Stimulated activated CD4-positive, alpha-beta T cell treated with anti-CD3 and anti-CD28 coated beads, Interleukin-4, amount 100 ng/mL, for 4 hours (primary cell): ENCODE results near the gene KIF9.
"Not testable (repeated sequence)": the region's sequence is repeated elsewhere in the genome, so short reads cannot be mapped to it uniquely, and the experiment has no call there.

Experiments used
- DNase-seq, 2 experiments: peaks; one replicate each; pipeline ENCODE4 v3.0.0-alpha.2; 2020

Gene KIF9, protein sequence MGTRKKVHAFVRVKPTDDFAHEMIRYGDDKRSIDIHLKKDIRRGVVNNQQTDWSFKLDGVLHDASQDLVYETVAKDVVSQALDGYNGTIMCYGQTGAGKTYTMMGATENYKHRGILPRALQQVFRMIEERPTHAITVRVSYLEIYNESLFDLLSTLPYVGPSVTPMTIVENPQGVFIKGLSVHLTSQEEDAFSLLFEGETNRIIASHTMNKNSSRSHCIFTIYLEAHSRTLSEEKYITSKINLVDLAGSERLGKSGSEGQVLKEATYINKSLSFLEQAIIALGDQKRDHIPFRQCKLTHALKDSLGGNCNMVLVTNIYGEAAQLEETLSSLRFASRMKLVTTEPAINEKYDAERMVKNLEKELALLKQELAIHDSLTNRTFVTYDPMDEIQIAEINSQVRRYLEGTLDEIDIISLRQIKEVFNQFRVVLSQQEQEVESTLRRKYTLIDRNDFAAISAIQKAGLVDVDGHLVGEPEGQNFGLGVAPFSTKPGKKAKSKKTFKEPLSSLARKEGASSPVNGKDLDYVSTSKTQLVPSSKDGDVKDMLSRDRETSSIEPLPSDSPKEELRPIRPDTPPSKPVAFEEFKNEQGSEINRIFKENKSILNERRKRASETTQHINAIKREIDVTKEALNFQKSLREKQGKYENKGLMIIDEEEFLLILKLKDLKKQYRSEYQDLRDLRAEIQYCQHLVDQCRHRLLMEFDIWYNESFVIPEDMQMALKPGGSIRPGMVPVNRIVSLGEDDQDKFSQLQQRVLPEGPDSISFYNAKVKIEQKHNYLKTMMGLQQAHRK

DNA sequence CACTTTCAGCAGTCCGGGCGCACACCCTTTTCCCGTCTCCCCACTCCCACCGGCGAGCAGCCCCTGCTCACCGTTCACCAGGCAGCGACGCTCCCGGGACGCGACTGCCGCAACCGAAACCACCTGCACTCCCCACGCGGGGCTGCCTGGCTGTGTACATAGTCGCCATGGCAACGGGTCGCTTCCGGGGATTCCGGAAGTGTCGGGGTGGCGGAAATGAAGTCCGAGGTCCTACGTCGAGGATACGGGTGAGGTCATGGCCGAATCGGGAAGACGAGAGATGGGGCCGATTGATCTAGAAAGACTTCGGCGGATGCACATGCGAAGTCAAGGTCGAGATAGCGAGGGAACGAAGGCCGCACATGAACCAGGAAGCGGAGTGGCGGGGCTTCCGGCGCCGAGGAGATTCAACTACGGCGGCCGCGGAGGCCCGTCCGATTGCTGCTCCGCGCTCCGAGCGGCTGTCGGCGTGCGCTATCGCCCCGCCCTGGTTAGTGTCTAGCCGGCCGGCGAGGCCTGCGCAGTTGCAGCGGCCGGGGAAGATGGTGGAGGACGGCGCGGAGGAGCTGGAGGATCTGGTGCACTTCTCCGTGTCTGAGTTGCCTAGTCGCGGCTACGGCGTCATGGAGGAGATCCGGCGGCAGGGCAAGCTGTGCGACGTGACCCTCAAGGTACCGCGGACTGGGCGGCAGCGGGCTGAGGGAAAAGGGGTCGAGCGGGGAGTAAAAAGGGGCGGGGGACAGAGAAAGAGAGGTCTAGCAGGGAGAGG is at the start of gene KIF9, which contains the start of gene KLHL18:
KIF9 (minus strand) TSS at position 376 of the 769 bp plus-strand sequence. CDS start 5,425 bp downstream, outside the sequence.
KLHL18 (plus strand) TSS at position 521 of the 769 bp plus-strand sequence; CDS start at position 543, 22 bp downstream.
- peak; percentile 91 to 95 for DNase-seq

DNA sequence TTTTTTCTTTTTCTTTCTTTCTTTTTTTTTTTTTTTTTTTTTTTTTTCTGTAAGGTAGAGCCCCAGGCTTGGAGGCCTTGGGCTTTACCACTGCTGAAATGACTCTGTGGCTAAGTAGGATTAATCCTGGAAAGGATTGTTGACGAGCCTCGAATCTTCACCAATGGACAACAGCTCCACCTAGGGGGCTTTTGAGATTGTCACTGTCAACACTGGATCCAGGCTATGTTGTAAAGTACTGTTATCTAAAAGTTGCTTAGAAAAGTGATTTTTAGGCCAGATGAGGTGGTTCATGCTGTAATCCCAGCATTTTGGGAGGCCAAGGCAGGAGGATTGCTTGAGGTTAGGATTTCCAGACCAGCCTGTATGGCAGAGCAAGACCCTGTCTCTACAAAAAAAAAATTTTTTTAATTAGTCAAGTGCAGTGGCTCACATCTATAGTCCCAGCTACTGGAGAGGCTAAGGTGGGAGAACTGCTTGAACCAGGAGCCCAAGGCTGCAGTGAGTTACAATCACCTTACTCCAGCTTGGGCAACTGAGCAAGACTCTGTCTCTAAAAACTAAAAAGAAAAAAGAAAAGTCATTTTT is 41.8 kb upstream of the KIF9 start:
- DNase-seq, result peak; percentile 27 to 34

DNA sequence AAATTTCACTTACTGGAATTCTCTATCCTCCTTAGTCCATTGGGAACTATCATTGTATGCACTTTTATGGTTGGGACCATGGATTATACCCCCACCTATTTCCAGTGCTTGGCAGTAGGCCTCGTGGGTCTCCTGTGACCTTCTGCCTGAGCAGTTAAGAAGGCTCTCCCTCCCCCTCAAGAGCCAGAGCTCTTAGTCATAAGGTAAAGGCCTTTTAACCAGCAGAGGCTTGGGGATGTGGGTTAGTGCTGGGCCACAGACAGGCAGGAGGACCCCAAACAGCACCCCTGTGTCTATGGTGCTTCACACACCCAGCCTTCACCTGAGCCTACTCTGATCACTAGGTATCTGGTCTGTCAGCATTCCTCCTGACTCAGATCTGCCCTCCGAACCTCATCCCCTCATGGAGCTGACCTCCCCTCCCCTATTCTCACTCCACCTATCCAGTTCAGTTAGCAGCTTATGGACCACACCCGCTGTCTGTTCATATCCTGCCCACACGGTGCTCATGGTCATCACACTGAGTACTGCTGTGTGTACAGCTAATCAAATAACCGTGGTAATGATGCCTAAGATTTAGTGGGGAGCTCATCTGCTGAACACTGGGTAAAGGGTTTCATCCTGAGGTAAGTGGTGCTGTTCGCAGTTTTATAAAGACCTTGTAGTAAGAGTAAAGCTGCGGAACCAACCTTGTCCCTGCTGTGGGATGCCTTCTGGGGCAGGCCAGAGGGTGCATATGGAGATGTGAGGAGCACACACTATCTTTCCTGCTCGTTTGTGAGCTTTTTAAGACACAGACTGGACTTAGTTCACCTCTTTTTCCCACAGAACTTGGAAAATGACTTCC is 41.1 kb upstream of the KIF9 start:
- DNase-seq, result no peak

DNA sequence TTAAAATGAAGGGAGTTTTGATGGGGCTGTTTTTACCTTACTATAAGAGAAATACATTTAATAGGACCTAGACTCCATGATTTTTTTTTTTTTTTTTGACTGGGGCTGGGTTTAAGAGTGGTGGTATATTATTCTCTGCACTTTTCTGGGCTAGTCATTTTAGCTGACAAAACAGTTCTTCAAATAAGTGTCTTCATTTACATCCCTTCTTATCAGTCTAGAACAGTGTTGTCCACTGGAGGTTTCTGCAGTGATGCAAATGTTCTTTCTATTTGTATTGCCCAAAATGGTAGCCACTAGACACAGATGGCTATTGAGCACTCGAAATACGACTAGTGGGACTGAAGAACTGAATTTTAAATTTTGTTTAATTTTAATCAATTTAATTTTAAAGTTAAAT is 37.4 kb upstream of the KIF9 start:
- no peak for DNase-seq

GRCh38 chr3:47318916-47319315 is 36.3 kb upstream of the KIF9 start:
- DNase-seq, result no peak

- DNase-seq, result not testable (repeated sequence)
Measured at GRCh38 chr3:47316151-47316550, 33.6 kb upstream of the KIF9 start.

DNA sequence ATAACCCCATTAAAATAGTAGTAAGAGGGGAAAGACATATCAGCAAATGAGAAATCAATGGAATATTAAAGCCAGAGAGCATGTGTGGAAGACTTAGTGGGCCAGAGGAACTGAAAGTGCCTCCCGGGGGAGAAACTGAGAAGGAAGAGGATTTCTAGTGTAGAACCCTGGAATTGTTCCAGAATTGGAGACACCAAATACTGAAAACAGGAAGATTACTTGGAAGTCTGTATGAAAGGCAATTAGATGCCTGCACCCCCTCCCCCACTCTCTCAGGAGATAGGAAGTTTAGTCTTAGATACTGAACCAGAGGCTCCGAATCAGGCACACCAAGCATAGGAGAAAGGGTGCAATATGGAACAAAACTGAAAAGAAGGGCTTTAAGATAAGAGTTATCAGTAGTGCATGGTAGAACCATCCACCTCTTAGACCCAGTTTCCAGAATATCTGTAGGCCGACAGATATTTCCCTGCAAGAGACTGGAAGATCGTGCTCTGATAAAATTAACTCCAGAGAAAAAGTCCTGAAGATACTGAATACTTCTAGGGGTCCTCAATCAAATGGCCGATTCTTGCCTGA is 32.6 kb upstream of the KIF9 start:
- no peak for DNase-seq

DNA sequence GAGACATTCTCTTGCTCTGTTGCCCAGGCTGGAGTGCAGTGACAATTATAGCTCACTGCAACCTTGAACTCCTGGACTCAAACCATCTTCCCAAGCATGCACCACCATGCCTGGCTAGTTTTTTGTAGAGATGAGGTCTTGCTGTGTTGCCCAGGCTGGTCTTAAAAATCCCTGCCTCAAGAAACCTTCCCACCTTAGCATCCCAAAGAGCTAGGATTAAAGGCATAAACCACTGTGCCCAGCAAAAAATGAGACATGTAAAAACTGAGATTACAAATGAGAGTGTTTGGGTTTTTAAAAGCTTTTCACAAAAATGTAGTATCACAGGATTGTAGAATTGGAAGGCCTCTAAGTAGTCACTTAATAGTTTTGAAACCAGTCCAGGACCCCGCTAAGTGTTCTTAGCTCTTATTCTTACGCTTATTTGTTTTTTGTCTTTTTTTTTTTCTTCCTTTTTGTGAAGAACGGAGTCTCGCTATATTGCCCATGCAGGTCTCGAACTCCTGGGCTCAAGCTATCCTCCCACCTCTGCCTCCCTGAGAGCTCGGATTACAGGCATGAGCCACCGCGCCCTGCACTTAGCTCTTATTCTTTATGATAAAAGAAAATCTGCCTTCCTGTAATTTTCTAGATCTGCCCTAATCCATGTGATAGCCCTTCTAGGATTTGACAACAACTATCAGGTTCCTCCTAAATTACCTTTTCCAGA is 31.6 kb upstream of the KIF9 start:
- DNase-seq, result no peak

- DNase-seq, result no peak
Measured at GRCh38 chr3:47313341-47314055, 30.9 kb upstream of the KIF9 start.

DNA sequence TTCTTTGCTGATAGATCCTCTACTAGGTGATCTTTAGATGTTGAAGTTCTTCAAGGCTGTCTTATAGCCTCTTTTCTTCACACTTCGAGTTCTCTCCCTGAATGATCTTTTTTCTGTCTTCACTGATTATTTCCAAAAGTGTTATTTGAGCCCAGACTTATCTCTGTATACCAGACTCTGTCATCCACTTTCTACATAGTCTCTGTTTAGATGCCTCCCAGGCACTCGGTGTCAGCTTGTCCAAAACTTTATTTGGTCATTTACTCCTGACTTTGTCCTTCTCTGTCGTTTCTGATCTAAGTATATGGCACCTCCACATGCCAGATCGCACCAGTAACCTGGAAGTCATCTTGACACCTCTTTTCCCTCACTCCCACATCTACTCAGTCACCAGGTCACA is 27.8 kb upstream of the KIF9 start:
- no peak for DNase-seq

GRCh38 chr3:47309231-47309630 is 26.6 kb upstream of the KIF9 start:
- DNase-seq, result not testable (repeated sequence)

DNA sequence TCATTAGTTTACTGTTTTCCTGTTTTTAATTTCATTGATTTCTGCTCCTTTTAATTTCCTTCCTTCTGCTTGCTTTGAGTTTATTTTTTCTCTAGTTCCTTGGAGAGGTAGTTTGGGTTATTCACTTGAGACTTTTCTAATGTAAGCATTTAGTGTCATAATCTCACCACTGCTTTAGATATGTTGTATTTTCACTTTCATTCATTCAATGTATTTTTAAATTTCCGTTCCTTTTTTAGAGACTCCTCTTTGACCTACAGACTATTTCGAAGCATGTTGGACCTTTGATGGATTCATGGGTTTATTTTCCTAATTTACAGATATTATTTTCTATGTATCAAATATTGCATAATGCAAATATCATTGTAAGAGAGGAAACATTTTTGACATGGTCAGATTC is 23.4 kb upstream of the KIF9 start:
- no peak for DNase-seq

GRCh38 chr3:47301456-47301855 is 18.9 kb upstream of the KIF9 start:
- DNase-seq, result no peak

DNA sequence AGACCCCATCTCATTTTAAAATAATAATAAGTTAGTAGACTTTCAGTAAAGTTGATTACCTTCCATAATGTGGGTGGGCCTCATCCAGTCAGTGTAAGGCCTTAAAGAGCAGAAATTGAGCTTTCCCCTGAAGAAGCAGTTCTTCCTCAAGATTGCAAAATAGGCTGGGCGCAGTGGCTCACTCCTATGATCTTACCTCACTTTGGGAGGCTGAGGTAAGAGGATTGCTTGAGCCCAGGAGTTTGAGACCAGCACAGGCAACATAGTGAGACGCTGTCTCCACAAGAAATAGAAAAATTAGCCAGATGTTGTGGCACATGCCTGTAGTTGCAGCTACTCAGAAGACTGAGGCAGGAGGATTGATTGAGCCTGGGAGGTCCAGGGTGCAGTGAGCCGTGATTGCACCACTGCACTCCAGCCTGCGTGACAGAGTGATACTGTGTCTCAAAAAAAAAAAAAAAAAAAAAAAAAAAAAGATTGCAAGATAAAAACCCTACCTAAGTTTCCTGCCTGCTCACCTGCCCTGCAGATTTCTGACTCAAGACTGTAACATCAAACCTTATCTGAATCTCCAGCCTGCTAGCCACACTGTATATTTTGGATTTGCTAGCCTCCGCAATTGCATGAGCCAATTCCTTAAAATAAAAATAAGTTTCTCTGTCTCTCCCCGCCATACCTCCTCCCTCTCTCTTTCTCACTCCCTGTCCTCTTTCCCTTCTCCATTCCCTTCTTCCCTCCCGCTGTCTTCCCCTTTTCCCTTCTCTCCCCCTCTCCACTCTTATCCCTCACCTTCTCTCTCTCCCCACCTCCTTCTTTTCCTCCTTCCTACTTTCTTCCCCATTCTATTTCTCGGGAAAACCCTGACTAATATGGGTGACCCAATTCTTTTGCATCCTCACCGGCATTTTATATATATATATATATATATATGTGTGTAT is 17.1 kb upstream of the KIF9 start:
- DNase-seq, result no peak

DNA sequence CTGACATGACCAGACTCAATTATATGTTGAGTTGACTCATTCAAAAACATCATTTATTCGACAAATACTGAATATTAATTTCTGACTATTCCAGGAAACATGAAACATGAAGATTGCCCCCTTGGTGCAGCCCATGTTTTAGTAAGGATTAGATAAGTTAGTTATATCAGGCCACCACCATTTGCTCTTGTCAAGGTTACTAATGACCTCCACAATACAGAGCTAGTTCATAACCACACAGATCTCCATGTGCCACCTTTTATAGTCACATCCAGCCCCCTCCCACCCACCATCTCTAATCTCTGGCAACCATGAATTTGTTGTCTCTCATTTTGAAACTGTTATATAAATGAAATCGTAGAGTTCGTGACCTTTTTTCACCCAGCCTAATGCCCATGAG is 15.8 kb upstream of the KIF9 start:
- no peak for DNase-seq

DNA sequence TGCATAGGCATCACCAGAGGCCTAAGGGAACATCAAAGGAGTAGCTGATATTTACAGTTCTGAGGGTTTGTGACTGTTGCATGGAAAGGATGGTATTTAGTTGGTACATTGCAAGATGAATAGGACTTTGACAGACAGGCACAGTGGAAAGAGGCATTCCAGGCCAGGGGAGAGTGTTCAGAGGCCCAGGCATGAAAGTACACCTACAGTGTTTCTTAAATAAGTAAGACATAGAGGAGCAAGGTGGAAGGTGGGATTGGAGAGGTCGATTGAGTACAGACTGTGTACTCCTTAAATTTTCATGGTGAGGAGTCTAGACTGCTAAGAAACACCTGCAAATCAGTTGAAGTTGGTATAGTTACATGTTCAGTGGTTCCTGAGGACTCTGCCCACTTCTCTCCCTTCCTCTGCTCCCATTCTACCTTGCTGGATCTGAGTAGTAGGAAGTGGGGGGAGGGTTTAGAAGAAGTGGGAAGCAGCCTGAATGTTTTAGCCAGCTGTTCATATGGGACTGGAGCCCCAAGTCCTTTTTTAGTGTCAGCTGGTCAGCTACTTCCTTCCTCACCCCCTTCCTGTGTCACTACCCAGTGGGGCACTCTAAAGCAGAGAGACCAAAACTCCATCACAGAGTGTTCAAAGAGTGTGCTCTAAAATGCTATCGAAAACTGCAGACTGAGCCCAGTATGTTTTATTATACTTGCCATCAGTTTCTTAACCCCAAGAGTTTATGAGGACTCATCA is 14.1 kb upstream of the KIF9 start:
- no peak for DNase-seq

DNA sequence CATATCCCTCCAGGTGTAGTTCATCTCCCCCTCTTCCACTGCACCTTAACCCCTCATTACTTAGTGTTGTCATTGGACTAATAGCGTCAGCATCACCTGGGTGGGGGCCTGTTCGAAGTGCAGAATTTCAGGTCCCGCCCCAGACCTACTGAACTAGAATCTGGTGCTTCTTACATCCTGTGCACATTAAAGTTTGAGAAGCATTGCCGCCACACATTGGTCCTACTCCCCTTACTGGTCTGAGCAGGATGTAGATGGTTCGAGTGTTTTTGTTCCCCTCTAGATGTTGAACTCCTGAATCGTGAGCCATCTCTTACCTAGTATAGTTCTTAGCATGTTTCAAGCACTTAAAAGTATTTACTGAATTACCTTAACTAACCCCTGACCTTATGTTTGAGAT is 13.4 kb upstream of the KIF9 start:
- no peak for DNase-seq

GRCh38 chr3:47295322-47295721 is 12.7 kb upstream of the KIF9 start:
- DNase-seq, result no peak
